GM12873 (cell line): ENCODE data around the gene TPM2.

ENCODE experiments used
- TF ChIP-seq, protein P1 (sequence below): IDR thresholded peaks from 2 replicates; pipeline ENCODE4 v1.5.1; 2012; ENCODE audit warnings: low read depth, mild to moderate bottlenecking, moderate library complexity, low read length, control low read depth; ENCODE audit not compliant: insufficient read depth; ENCODE audit errors: missing control alignments

Gene TPM2

DNA sequence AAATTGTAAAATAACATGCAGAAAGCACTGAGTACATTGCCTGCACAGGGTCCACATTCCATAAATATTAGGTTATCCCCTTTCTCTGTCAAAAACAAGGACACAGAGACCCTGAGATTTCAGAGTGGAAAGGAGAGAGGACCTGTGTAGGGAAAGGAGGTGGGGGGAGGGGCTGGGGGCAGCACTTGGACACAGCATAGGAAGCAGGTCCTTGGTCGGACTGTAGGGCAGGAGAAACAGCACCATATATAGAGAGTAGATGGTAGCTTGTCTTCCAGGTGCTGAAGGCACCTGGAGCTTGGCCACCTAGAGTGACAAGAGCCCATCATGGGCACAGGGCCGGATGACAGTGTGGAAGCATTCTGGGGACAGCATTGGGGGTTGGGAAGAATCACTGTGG is 2.4 kb downstream of the TPM2 start:
- TF ChIP-seq, protein P1, sequence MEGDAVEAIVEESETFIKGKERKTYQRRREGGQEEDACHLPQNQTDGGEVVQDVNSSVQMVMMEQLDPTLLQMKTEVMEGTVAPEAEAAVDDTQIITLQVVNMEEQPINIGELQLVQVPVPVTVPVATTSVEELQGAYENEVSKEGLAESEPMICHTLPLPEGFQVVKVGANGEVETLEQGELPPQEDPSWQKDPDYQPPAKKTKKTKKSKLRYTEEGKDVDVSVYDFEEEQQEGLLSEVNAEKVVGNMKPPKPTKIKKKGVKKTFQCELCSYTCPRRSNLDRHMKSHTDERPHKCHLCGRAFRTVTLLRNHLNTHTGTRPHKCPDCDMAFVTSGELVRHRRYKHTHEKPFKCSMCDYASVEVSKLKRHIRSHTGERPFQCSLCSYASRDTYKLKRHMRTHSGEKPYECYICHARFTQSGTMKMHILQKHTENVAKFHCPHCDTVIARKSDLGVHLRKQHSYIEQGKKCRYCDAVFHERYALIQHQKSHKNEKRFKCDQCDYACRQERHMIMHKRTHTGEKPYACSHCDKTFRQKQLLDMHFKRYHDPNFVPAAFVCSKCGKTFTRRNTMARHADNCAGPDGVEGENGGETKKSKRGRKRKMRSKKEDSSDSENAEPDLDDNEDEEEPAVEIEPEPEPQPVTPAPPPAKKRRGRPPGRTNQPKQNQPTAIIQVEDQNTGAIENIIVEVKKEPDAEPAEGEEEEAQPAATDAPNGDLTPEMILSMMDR = no peak

- TF ChIP-seq, protein P1 = no peak
These were observed 3.2 kb downstream of the TPM2 start for GRCh38 chr9:35686222-35687203.

GRCh38 chr9:35685506-35685905 is 4.2 kb downstream of the TPM2 start:
- TF ChIP-seq, protein P1 = no peak

DNA sequence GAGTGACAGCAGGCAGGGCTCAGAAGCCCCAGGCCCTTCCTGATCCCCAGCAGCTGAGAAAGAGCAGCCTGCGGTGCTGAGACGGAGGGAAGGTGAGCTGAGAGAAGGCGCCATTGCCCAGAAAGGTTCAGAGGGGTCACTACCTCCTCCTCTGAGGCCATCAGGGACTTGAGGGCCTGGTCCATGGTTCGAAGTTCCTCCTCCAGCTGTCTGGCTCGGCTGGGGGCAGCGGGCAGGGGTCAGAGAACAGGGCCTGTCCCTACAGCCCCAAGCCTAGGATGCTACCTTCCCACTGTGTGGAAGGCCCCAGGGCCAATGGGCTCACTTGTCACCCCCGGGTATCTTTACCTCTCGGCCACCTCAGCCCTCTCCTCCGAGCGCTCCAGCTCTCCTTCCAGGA is 4.8 kb downstream of the TPM2 start:
- TF ChIP-seq, protein P1 = no peak

DNA sequence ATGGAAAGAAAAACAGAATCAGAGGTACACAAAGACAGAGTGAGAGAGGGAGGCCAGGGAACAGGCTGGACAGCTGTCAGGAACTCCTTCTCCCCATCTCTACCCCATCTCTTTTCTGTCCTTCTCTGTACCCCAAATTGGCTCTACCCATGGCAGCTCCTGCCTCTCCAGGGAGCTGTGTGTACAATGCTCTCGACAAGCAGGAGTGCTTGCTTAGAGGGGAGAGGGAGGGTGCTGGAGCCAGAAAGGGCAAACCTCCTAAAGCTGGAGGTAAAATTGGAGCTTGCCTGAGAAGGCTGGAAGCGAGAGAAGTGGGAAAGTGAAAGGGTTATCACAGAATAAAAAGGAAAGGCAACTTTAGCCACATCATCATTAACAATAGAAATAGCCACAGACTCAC is 6.4 kb downstream of the TPM2 start:
- TF ChIP-seq, protein P1 = no peak

- TF ChIP-seq, protein P1 = no peak
These were observed 7.0 kb downstream of the TPM2 start for GRCh38 chr9:35682520-35683315.

DNA sequence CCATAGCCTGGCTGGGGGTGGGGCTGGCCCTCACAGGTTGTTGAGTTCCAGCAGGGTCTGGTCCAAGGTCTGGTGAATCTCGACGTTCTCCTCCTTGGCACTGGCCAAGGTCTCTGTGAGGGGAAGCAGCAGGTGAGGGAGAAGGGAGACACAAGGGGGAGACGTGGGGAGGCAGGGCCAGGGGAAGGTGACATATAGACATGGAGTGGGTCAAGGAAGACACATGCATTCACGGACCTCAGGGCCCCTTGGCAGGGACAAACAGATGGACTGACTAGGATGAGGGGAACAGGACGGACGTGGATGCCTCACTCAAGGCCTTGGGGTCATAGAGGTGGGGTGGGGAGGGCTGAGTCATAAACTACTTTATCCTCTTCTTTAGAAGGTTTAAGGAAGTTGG is 7.7 kb downstream of the TPM2 start:
- TF ChIP-seq, protein P1 = no peak
